Measurements from ENCODE around the gene TPCN2. TPM values are rescaled to one million over a fixed set of nuclear protein-coding genes. Genes with fewer than 3 reads are reported as not detected.

The TPCN2 gene
- total RNA-seq, 1 experiment from 2014 or later, result 15.2 TPM

GRCh38 chr11:69158301-69159149, 109.8 kb downstream of the TPCN2 start:
- no peak for TF ChIP-seq POLR2AphosphoS5 (IDR thresholded peaks at IDR 0.05; ENCODE audit: low read depth, low read length)
- no peak for TF ChIP-seq SP1 (IDR thresholded peaks at IDR 0.05; ENCODE audit: low read depth)
- no peak for TF ChIP-seq SIN3A (IDR thresholded peaks at IDR 0.05; ENCODE audit: low read depth)
- TF ChIP-seq ELF1 (IDR thresholded peaks at IDR 0.05; ENCODE audit: borderline replicate concordance, low read depth), result no peak
- ATAC-seq (no peak), DNase-seq (ENCODE audit: low read depth, low spot score) (no peak)
- H4K20me1 ChIP-seq (ENCODE audit: insufficient read depth), result no peaks in the 10 kb centered on the region
- POLR2A ChIA-PET, result no interaction called here
- H3K9ac ChIP-seq (ENCODE audit: low read length), result no peak overlapping the region
- BruUV-seq (replicated peaks), result no TSS peak
- no peaks in the 10 kb centered on the region for H3K4me1 ChIP-seq (ENCODE audit: control insufficient read depth in 1 of 2, insufficient read depth in 2 of 2, low read length in 2 of 2)
- H3K27me3 ChIP-seq (ENCODE audit: insufficient read depth, low read length), result no peaks in the 10 kb centered on the region
- H3K9me2 ChIP-seq (ENCODE audit: insufficient read depth), result 0 out of 2 replicates have a peak, but pooled peaks cover 2% of the 10 kb centered on the region
- H3K27ac ChIP-seq (ENCODE audit: low read depth, low read length), result no peak overlapping the region
- H3K4me2 ChIP-seq (ENCODE audit: low read length), result no peak overlapping the region
- no peaks in the 10 kb centered on the region for H3K9me3 ChIP-seq (ENCODE audit: control insufficient read depth in 1 of 2, insufficient read depth in 1 of 2, low read depth in 1 of 2, low read length in 2 of 2)
- no peak overlapping the region for H3K4me3 ChIP-seq (replicated peaks in 1 of 2; ENCODE audit: low read depth in 1 of 2, low read length in 2 of 2)
- CTCF ChIA-PET, result no interaction called here
- no peaks in the 10 kb centered on the region for H3K36me3 ChIP-seq (ENCODE audit: control insufficient read depth in 1 of 2, insufficient read depth in 2 of 2, low read length in 2 of 2)
- intact Hi-C loops (cut with micrococcal nuclease), result no loop called here
- no peak overlapping the region for H2AFZ ChIP-seq (ENCODE audit: low read depth, low read length, poor library complexity, severe bottlenecking)
- H3K79me2 ChIP-seq (ENCODE audit: insufficient read depth, low read length), result no peaks in the 10 kb centered on the region
- RAD21 ChIA-PET (ENCODE audit: low non-redundant PET in 1 of 2, low total read pairs in 2 of 2, uncharacterized antibody in 2 of 2, unreplicated experiment in 2 of 2), result no interaction called here

GRCh38 chr11:69159150-69159852, 110.6 kb downstream of the TPCN2 start:
- Histone ChIP-seq H3K9me3 (ENCODE audit: control insufficient read depth in 1 of 2, insufficient read depth in 1 of 2, low read depth in 1 of 2, low read length in 2 of 2) (no peaks in the 10 kb centered on the region; a peak in 1 of 4 replicates), H2AFZ (ENCODE audit: low read depth, low read length, poor library complexity, severe bottlenecking) (no peak overlapping the region), H3K4me1 (ENCODE audit: control insufficient read depth in 1 of 2, insufficient read depth in 2 of 2, low read length in 2 of 2) (no peaks in the 10 kb centered on the region), H3K36me3 (ENCODE audit: control insufficient read depth in 1 of 2, insufficient read depth in 2 of 2, low read length in 2 of 2) (no peaks in the 10 kb centered on the region), H3K79me2 (ENCODE audit: insufficient read depth, low read length) (no peaks in the 10 kb centered on the region), H3K9me2 (ENCODE audit: insufficient read depth) (0 out of 2 replicates have a peak, but pooled peaks cover 2% of the 10 kb centered on the region), H3K9ac (ENCODE audit: low read length) (no peak overlapping the region), H3K27me3 (ENCODE audit: insufficient read depth, low read length) (no peaks in the 10 kb centered on the region), H3K4me3 (replicated peaks in 1 of 2; ENCODE audit: low read depth in 1 of 2, low read length in 2 of 2) (no peak overlapping the region), H3K27ac (ENCODE audit: low read depth, low read length) (no peak overlapping the region), H3K4me2 (ENCODE audit: low read length) (no peak overlapping the region), H4K20me1 (ENCODE audit: insufficient read depth) (no peaks in the 10 kb centered on the region)
- intact Hi-C loops (cut with micrococcal nuclease), result no loop called here
- DNase-seq (ENCODE audit: low read depth, low spot score), result no peak
- ChIA-PET RAD21 (ENCODE audit: low non-redundant PET in 1 of 2, low total read pairs in 2 of 2, uncharacterized antibody in 2 of 2, unreplicated experiment in 2 of 2) (no interaction called here), POLR2A (no interaction called here), CTCF (interaction anchor here (0.9 kb wide), 1 partner anchor 28 kb away, joined by 3 read pairs; no protein-coding TSS in a partner anchor)
- no TSS peak for BruUV-seq (replicated peaks)
- ATAC-seq, result no peak
- TF ChIP-seq YY1 (IDR thresholded peaks at IDR 0.05; ENCODE audit: extremely low read depth, insufficient replicate concordance, low read depth, low read length) (no peak), TCF7L2 (IDR thresholded peaks at IDR 0.05; ENCODE audit: borderline replicate concordance, extremely low read depth, insufficient read depth, insufficient read length) (no peak), EGR1 (IDR thresholded peaks at IDR 0.05; ENCODE audit: low read depth) (no peak), SP1 (IDR thresholded peaks at IDR 0.05; ENCODE audit: low read depth) (no peak), JUND (IDR thresholded peaks at IDR 0.05) (no peak), ELF1 (IDR thresholded peaks at IDR 0.05; ENCODE audit: borderline replicate concordance, low read depth) (no peak), FOSL1 (IDR thresholded peaks at IDR 0.05; ENCODE audit: low read depth) (no peak), POLR2AphosphoS5 (IDR thresholded peaks at IDR 0.05; ENCODE audit: low read depth, low read length) (no peak), EZH2 (IDR thresholded peaks at IDR 0.05) (no peak)
